Mesenchymal stem cell (in vitro differentiated cells and primary cell): ENCODE results near the gene SPATA16.

Experiments
- DNase-seq: peaks from one replicate; pipeline ENCODE4 v3.0.0-alpha.2; 2013
- H2AFZ ChIP-seq: one replicate; pipeline ENCODE4 v1.6.1; 2013; ENCODE audit warnings: low read depth, mild to moderate bottlenecking, control low read depth, inconsistent platforms, low read length, moderate library complexity
- H2AK5ac ChIP-seq: 2 replicates; pipeline ENCODE4 v1.6.1; 2013; ENCODE audit warnings: low read length, moderate library complexity, mild to moderate bottlenecking, inconsistent platforms; ENCODE audit not compliant: severe bottlenecking
- H2BK120ac ChIP-seq: one replicate; pipeline ENCODE4 v1.6.1; 2013; ENCODE audit warnings: low read depth, mild to moderate bottlenecking, inconsistent platforms, low read length, moderate library complexity
- H2BK12ac ChIP-seq, 2 experiments: one replicate each; pipeline ENCODE4 v1.6.1; 2013; ENCODE audit warnings: inconsistent platforms in 2 of 2, low read length in 2 of 2, mild to moderate bottlenecking in 2 of 2, moderate library complexity in 2 of 2, control low read depth in 1 of 2
- H2BK15ac ChIP-seq: one replicate; pipeline ENCODE4 v1.6.1; 2013; ENCODE audit warnings: mild to moderate bottlenecking, low read depth, inconsistent platforms; ENCODE audit not compliant: poor library complexity, severe bottlenecking
- H2BK5ac ChIP-seq: 2 replicates; pipeline ENCODE4 v1.6.1; 2013; ENCODE audit warnings: low read depth, mild to moderate bottlenecking, low read length, control low read depth, inconsistent platforms; ENCODE audit not compliant: poor library complexity, severe bottlenecking
- H3K14ac ChIP-seq, 2 experiments: one replicate each; pipeline ENCODE4 v1.6.1; 2013; ENCODE audit warnings: inconsistent platforms in 2 of 2, low read length in 2 of 2, control low read depth in 1 of 2, mild to moderate bottlenecking in 1 of 2, moderate library complexity in 1 of 2
- H3K18ac ChIP-seq, 2 experiments: one replicate each; pipeline ENCODE4 v1.6.1; 2013; ENCODE audit warnings: inconsistent platforms in 2 of 2, low read length in 2 of 2, control low read depth in 1 of 2, low read depth in 1 of 2, mild to moderate bottlenecking in 1 of 2
- H3K23ac ChIP-seq, 2 experiments: one replicate each; pipeline ENCODE4 v1.6.1; 2013; ENCODE audit warnings: inconsistent platforms in 2 of 2, low read length in 2 of 2, mild to moderate bottlenecking in 2 of 2, moderate library complexity in 2 of 2, control low read depth in 1 of 2
- H3K27ac ChIP-seq: 2 replicates; pipeline ENCODE4 v1.5.1; 2013; ENCODE audit warnings: mild to moderate bottlenecking, moderate library complexity, low read length, control low read depth, inconsistent platforms; ENCODE audit not compliant: poor library complexity, severe bottlenecking
- H3K27me3 ChIP-seq, 2 experiments: 2 replicates each; pipeline versions ENCODE4 v1.6.1 to v1.7.0; 2013; ENCODE audit warnings: low read length in 2 of 2, mild to moderate bottlenecking in 2 of 2, moderate library complexity in 2 of 2, control low read depth in 1 of 2, inconsistent platforms in 1 of 2; ENCODE audit not compliant: control insufficient read depth in 1 of 2, insufficient read depth in 1 of 2
- H3K36me3 ChIP-seq, 2 experiments: 2 replicates each; pipeline versions ENCODE4 v1.6.1 to v1.7.0; 2013; ENCODE audit warnings: low read length in 2 of 2, control low read depth in 1 of 2, inconsistent platforms in 1 of 2, low read depth in 1 of 2, mild to moderate bottlenecking in 1 of 2; ENCODE audit not compliant: insufficient read depth in 2 of 2, control insufficient read depth in 1 of 2
- H3K4ac ChIP-seq, 2 experiments: one replicate each; pipeline ENCODE4 v1.6.1; 2013; ENCODE audit warnings: inconsistent platforms in 2 of 2, low read length in 2 of 2, mild to moderate bottlenecking in 2 of 2, moderate library complexity in 2 of 2, control low read depth in 1 of 2, low read depth in 1 of 2
- H3K4me1 ChIP-seq: 2 replicates; pipeline ENCODE4 v1.6.1; 2013; ENCODE audit warnings: low read depth, low read length, control low read depth; ENCODE audit not compliant: control insufficient read depth, insufficient read depth
- H3K4me2 ChIP-seq: 2 replicates; pipeline ENCODE4 v1.6.1; 2013; ENCODE audit warnings: low read length, mild to moderate bottlenecking, inconsistent platforms; ENCODE audit not compliant: poor library complexity, severe bottlenecking
- H3K4me3 ChIP-seq, 2 experiments: 2 replicates each; pipeline versions ENCODE4 v1.5.1 to v1.7.0; 2013; ENCODE audit warnings: low read length in 2 of 2, mild to moderate bottlenecking in 2 of 2, control low read depth in 1 of 2, low read depth in 1 of 2; ENCODE audit not compliant: insufficient read depth in 1 of 2
- H3K79me1 ChIP-seq: replicated peaks from 2 replicates; pipeline ENCODE4 v1.6.1; 2013; ENCODE audit warnings: mild to moderate bottlenecking, control low read depth, low read length, inconsistent platforms; ENCODE audit not compliant: poor library complexity, severe bottlenecking
- H3K9ac ChIP-seq: 2 replicates; pipeline ENCODE4 v1.7.0; 2013; ENCODE audit warnings: mild to moderate bottlenecking, low read length, moderate library complexity
- H3K9me3 ChIP-seq: 2 replicates; pipeline ENCODE4 v1.7.0; 2013; ENCODE audit warnings: mild to moderate bottlenecking, low read length; ENCODE audit not compliant: control insufficient read depth
- H4K8ac ChIP-seq: one replicate; pipeline ENCODE4 v1.6.1; 2013; ENCODE audit warnings: inconsistent platforms, mild to moderate bottlenecking, low read length, moderate library complexity
- H4K91ac ChIP-seq: one replicate; pipeline ENCODE4 v1.6.1; 2013; ENCODE audit warnings: mild to moderate bottlenecking, low read length, inconsistent platforms
- WGBS: methylation state at CpG from one replicate; pipeline ENCODE4 v1.1.7; 2013; ENCODE audit warnings: mixed read lengths; 5-methylcytosine and 5-hydroxymethylcytosine counted together

The SPATA16 gene

DNA sequence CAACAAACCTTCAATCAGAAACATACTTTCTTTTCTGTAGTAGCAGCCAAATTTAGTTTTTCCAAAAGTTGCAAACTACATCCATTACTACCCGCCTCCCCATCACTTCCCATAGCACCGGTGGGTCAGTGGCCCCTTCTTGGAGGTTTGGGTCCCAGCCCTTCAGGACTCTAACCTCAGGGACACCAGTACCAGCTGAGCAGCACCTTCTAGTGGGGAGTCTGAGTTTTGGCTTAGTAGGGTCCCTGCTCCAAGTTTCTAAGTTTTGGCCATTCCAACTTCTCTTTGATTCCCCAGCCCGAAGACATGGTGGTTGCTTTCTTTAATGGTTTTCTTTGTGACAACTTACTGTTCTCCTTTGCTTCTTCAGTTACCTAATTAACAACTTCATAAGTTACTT is 229.9 kb downstream of the SPATA16 start:
- DNase-seq, result no peak
- no peak overlapping the region for H3K14ac ChIP-seq
- H4K91ac ChIP-seq, result no peak overlapping the region
- H3K18ac ChIP-seq, result no peak overlapping the region
- H2BK12ac ChIP-seq, result no peak overlapping the region
- H2AFZ ChIP-seq, result no peak overlapping the region
- H2AK5ac ChIP-seq, result no peak overlapping the region
- H3K27ac ChIP-seq, result no peak overlapping the region
- no peaks in the 10 kb centered on the region for H3K36me3 ChIP-seq
- no peak overlapping the region for H2BK15ac ChIP-seq
- H2BK5ac ChIP-seq, result no peak overlapping the region
- no peaks in the 10 kb centered on the region for H3K79me1 ChIP-seq
- H3K4me1 ChIP-seq, result no peaks in the 10 kb centered on the region
- no peak overlapping the region for H3K4me2 ChIP-seq
- no peaks in the 10 kb centered on the region for H3K9me3 ChIP-seq
- H3K27me3 ChIP-seq, result peaks cover 0 to 3% of the 10 kb centered on the region in 2 experiments
- no peak overlapping the region for H3K4me3 ChIP-seq
- H2BK120ac ChIP-seq, result no peak overlapping the region
- no peak overlapping the region for H3K4ac ChIP-seq
- H4K8ac ChIP-seq, result no peak overlapping the region
- no peak overlapping the region for H3K23ac ChIP-seq
- 94% methylated on average over 3 of the region's 3 CpGs for WGBS
- no peak overlapping the region for H3K9ac ChIP-seq

- no peak overlapping the region for H2AK5ac ChIP-seq
- H3K4me2 ChIP-seq, result no peak overlapping the region
- H3K79me1 ChIP-seq, result no peaks in the 10 kb centered on the region
- no peak overlapping the region for H2BK15ac ChIP-seq
- no peak for DNase-seq
- H3K9me3 ChIP-seq, result no peaks in the 10 kb centered on the region
- H4K91ac ChIP-seq, result no peak overlapping the region
- no peak overlapping the region for H4K8ac ChIP-seq
- H2BK120ac ChIP-seq, result no peak overlapping the region
- no peak overlapping the region for H2AFZ ChIP-seq
- no peak overlapping the region for H3K23ac ChIP-seq
- H2BK5ac ChIP-seq, result no peak overlapping the region
- no peak overlapping the region for H3K4me3 ChIP-seq
- no peak overlapping the region for H3K14ac ChIP-seq
- no peak overlapping the region for H3K4ac ChIP-seq
- H3K9ac ChIP-seq, result no peak overlapping the region
- H3K18ac ChIP-seq, result no peak overlapping the region
- peaks cover 0 to 18% of the 10 kb centered on the region in 2 experiments for H3K27me3 ChIP-seq
- no peaks in the 10 kb centered on the region for H3K36me3 ChIP-seq
- WGBS, result 100% methylated on average over 2 of the region's 2 CpGs
- H2BK12ac ChIP-seq, result no peak overlapping the region
- H3K27ac ChIP-seq, result no peak overlapping the region
- no peaks in the 10 kb centered on the region for H3K4me1 ChIP-seq
Observed at GRCh38 chr3:172908771-172909270, 232.2 kb downstream of the SPATA16 start.

DNA sequence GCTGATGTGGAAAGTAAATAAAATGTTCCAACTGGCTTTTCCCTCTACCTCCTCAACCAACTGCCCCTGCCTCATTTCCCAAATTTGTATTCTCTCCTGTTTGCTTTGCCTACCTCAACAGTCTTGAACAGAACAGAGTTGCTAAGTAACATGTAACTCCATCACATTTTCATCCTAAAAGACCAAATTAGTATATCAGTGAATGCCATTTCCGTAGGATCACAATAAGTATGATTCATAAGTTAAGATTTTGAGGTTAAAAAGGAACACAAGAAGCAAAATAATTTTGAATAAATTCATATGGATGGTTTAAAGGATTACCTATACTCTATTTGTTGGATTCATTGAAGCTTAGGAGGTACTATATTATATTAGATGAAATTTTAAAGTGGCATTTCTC is 235.6 kb downstream of the SPATA16 start:
- Histone ChIP-seq H2AK5ac (no peak overlapping the region), H2BK5ac (no peak overlapping the region), H3K36me3 (no peaks in the 10 kb centered on the region), H4K8ac (no peak overlapping the region), H3K9ac (no peak overlapping the region), H3K27me3 (peaks cover 0 to 27% of the 10 kb centered on the region in 2 experiments), H3K27ac (no peak overlapping the region), H2AFZ (no peak overlapping the region), H3K23ac (no peak overlapping the region), H2BK15ac (no peak overlapping the region), H3K18ac (no peak overlapping the region), H3K4me3 (no peak overlapping the region), H3K4ac (no peak overlapping the region), H3K4me2 (no peak overlapping the region), H3K4me1 (no peaks in the 10 kb centered on the region), H3K9me3 (no peaks in the 10 kb centered on the region), H3K79me1 (no peaks in the 10 kb centered on the region), H2BK12ac (no peak overlapping the region), H3K14ac (no peak overlapping the region), H4K91ac (no peak overlapping the region), H2BK120ac (no peak overlapping the region)
- no CpG with 5 or more reads among the region's 1 CpG for WGBS
- DNase-seq, result no peak

DNA sequence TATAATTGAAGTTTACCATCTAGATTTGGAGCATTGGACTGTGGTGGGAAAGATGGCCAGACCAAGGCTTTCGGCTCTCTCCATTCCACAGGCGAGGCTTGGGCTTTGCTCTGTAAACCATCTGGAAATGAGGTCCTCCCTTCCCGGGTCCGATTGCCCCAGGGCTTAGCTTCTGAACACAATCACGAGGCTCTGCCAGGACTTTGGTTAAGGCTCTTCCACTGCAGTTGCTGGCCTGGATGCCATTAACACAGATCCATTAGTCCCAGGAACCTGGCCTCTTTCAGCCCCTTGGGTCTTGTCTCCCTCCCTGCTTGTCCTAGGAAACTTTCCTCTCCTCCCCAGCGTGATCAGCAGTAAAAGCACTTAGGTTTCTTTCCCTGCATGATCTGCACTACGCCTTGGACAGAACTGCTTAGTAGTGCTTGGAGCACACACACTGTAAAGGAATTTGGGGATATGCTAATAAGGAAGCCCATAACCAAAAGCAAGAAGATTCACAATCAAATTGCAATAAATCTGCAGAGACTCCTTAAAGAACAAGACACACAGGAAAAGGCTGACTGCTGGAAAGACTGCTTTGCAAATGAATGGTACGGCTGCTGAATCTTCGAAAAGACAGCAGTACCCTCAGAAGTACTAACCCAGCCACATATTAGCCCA is 236.2 kb downstream of the SPATA16 start:
- no peak overlapping the region for H2BK12ac ChIP-seq
- no peak overlapping the region for H3K9ac ChIP-seq
- no peak overlapping the region for H2BK5ac ChIP-seq
- H3K27ac ChIP-seq, result no peak overlapping the region
- H3K23ac ChIP-seq, result no peak overlapping the region
- no peak overlapping the region for H2AK5ac ChIP-seq
- H3K4me3 ChIP-seq, result peak overlapping the region in 1 of 2 experiments; percentile 35
- no peak overlapping the region for H3K4ac ChIP-seq
- no peak overlapping the region for H2BK120ac ChIP-seq
- DNase-seq, result peak; percentile 23
- no peak overlapping the region for H4K91ac ChIP-seq
- H3K18ac ChIP-seq, result no peak overlapping the region
- no peak overlapping the region for H3K4me2 ChIP-seq
- H3K9me3 ChIP-seq, result no peaks in the 10 kb centered on the region
- H3K27me3 ChIP-seq, result peaks cover 0 to 27% of the 10 kb centered on the region in 2 experiments
- H3K14ac ChIP-seq, result no peak overlapping the region
- no peaks in the 10 kb centered on the region for H3K36me3 ChIP-seq
- 77% methylated on average over 8 of the region's 9 CpGs for WGBS
- H2AFZ ChIP-seq, result peak overlapping the region; percentile 6
- no peak overlapping the region for H2BK15ac ChIP-seq
- no peak overlapping the region for H4K8ac ChIP-seq
- no peaks in the 10 kb centered on the region for H3K79me1 ChIP-seq
- no peaks in the 10 kb centered on the region for H3K4me1 ChIP-seq
